ENCODE results near the gene EXOC4.
"Not testable (repeated sequence)": the region's sequence is repeated elsewhere in the genome, so short reads cannot be mapped to it uniquely, and the experiment has no call there.

The EXOC4 gene

DNA sequence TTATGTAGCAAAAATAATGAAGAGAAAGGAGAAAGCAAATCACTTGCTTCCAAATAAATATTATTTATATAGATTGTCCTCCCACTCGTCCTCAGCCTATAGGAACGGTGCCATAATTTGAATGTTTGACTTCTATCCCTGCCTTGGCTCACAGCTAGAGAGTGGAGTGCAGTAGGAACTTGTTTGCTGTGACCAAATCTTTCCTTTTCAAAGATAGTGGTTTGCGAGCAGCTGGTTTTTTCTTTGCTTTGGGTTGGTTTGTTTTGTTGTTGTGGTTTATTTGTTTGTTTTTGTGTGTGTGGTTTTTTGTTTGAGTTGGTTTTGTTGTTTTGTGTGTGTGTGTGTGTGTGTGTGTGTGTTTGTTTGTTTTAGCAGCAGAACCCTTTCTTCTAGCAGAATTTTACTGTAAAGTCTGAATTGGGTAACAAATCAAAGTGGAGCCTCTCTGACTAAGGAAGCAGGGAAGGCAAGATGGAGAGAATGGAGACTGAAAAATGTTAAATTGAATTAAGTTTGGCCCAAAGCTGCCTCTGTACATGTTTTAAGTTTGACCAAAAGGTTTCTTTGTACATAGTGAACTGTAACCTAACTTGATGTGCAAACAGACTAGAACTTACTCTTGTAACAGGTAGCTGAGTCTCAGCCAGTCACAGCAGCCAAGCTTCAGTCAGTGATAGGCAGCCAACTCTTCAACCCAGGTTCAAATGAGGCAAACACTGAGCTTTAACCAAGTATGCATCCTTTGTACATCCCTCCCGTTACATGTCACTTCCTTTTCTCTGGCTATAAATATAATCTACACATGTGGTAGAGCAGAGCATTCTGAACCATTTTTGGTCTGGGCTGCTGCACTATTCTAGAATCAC lies 724.8 kb downstream of the EXOC4 start:
- no peak for ATAC-seq
- Mint-ChIP-seq H3K27me3 (no peaks in the 10 kb centered on the region), H3K4me3 (no peak overlapping the region), H3K4me1 (no peaks in the 10 kb centered on the region), H3K9me3 (peaks cover 0 to 7% of the 10 kb centered on the region in 2 donors), H3K27ac (no peak overlapping the region)
- DNase-seq: no peak

DNA sequence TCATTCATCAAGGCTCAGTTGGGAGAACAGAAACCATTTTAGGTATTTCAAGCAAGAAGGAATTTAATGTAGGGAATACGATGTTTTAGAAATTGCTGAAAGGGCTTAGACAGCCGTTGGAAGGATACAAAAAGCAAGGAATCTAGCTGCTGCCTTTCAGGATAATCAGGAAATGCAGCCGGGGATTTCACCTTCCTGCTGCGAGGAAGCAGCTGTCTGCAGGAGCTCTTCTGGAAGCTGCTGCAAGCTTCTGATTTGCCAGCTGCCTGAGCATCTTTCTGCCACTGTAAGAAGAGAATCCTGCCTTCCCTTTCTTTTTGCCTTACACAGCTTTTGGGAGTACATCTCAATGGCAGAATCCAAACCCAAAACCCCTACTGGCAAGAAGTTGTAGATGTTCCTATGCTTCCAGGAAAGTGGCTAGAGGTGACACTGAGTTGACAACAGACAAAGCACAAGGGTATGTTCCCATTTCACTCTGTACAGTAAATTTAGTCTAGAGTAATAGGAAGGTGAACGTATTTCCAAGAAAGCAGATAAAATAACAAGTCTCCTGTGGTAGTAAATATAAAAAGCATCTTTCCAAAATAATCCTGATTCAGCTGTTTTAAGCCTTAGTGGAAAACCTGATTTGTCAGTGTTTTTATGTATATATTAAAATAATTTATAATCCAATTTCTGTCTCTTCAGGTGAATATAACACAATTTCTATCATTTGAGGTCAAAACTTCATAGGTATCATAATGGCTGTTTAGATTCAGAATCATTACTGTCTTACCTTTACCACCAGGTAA lies 725.8 kb downstream of the EXOC4 start:
- no peak for ATAC-seq
- Mint-ChIP-seq H3K4me3 (no peak overlapping the region), H3K27me3 (no peaks in the 10 kb centered on the region), H3K4me1 (no peaks in the 10 kb centered on the region), H3K9me3 (peaks cover 0 to 7% of the 10 kb centered on the region in 2 donors), H3K27ac (no peak overlapping the region)
- no peak for DNase-seq

DNA sequence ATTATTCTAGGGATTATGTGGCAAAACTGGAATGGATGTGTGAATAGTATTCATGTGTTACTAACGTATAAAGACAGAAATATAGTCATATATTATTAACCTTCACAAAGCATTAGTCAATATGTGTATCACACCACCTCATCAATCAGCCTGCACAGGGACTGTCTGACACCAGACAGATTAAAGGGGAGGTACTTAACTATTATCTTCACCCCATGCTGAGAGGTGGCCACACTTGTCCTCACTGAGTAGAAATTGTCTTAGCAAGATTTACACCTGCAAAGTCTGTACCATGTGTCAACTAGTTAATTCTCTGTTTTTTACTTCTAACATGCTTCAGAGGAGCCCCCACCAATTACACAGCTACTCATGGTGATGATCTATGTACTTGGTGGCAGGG lies 727.9 kb downstream of the EXOC4 start:
- DNase-seq: no peak
- Mint-ChIP-seq H3K27ac (no peak overlapping the region), H3K27me3 (no peaks in the 10 kb centered on the region), H3K9me3 (peaks cover 0 to 7% of the 10 kb centered on the region in 2 donors), H3K4me3 (no peak overlapping the region), H3K4me1 (no peaks in the 10 kb centered on the region)
- ATAC-seq: no peak

DNA sequence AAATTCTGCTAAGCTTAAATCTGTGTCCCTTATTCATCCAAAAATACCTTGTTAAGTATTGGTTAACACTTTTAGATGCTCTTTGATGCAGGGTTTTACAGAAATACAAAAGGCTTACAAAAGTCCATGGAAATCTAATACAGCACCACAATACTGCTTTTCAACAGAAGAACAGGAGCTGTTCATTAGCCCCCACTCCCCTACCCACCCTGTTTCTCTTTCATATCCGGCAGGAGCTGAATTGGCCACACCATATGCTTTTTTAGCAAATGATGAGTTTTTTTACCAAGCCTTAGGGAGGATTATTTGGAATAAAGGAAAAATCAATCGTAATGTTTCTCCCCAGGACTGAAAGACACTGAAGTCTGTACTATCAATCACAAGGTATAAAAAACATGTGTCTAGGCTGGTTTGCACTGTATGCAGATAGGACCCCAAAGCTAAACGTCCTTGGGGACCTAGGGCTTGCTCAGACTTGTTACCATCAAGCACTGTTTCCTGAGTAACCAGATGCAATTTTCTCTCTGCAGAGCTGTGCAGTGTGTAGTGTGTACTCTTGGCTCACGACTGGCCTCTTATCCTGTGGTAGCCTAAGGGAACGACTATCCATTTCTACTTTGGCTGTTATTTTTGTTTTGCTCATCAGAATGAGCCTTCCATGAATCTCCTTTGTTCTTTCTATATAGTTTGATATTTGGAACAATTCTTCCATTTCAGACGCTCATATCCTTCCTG lies 731.0 kb downstream of the EXOC4 start:
- peak overlapping the region in 1 of 2 donors; percentile 6 for H3K27ac Mint-ChIP-seq

DNA sequence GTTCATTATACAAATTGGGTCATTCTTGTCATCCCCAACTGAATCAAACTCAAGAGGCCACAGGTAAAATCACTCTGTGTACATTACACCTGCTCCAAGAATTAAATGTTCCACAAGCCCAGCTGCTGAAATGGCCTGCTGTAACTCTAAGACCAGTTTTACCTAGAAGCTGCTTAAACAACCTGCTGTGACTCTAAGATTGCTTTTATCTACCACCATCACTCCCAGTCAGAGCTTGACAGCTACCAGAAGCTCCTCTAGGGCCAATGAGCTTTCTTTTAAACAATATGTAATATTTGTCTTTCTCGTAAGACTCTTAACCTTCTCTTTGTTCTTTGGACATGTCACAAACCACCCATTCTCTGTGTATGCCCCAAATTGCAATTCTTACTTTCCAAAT lies 732.4 kb downstream of the EXOC4 start:
- Mint-ChIP-seq H3K27me3 (no peaks in the 10 kb centered on the region), H3K4me1 (no peaks in the 10 kb centered on the region), H3K9me3 (no peaks in the 10 kb centered on the region), H3K27ac (no peak overlapping the region), H3K4me3 (no peak overlapping the region)
- no peak for ATAC-seq
- no peak for DNase-seq

More for the DNA sequence above, 731.0 kb downstream of the EXOC4 start:
- Mint-ChIP-seq H3K4me3 (no peak overlapping the region), H3K9me3 (peaks cover 0 to 7% of the 10 kb centered on the region in 2 donors), H3K4me1 (no peaks in the 10 kb centered on the region), H3K27me3 (no peaks in the 10 kb centered on the region)
- DNase-seq (no peak), ATAC-seq (no peak)

DNA sequence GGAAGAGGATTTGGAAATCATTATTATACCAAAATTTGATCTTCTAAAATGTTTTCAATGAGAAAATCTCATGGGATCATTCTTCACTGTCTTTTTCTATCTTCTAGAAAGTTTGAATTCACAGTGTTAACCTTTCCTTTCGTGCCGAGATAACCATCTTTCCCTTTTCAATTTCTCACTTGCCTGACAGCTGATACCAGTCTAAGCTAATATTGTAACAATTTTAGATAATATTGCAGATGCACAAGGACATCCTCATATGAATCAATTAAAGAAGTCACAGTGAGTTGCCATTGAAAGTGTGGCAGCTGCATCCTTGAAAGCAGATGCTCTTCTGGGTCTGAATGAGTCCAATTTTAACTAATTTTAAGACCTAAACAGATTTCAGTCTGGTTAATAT lies 734.7 kb downstream of the EXOC4 start:
- no peaks in the 10 kb centered on the region for H3K9me3 Mint-ChIP-seq
- ATAC-seq (no peak), DNase-seq (no peak)
- H3K27me3 Mint-ChIP-seq: no peaks in the 10 kb centered on the region
- H3K4me3 Mint-ChIP-seq: no peak overlapping the region
- no peaks in the 10 kb centered on the region for H3K4me1 Mint-ChIP-seq
- no peak overlapping the region for H3K27ac Mint-ChIP-seq

DNA sequence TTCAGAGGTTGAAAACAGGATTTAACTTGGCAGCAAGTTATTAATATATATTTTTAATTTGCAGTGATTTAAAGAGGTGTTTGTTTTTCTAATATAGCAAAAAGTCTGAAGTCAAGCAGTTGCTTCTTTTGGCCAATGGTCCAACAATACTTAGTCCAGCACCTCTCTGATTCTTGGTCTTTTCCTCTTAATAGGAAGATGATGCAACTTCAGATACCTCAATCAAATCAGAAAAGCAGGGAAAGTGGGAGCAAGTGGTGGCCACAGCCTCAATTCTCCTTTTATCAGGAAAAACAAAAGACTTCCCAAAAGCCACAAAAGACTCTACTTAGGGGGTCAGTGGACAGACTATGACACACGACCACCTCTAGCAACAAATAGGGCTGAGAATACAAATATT lies 740.7 kb downstream of the EXOC4 start:
- no peaks in the 10 kb centered on the region for H3K27me3 Mint-ChIP-seq
- no peak overlapping the region for H3K4me3 Mint-ChIP-seq
- no peaks in the 10 kb centered on the region for H3K4me1 Mint-ChIP-seq
- ATAC-seq: no peak
- no peak for DNase-seq
- no peak overlapping the region for H3K27ac Mint-ChIP-seq
- H3K9me3 Mint-ChIP-seq: no peaks in the 10 kb centered on the region

DNA sequence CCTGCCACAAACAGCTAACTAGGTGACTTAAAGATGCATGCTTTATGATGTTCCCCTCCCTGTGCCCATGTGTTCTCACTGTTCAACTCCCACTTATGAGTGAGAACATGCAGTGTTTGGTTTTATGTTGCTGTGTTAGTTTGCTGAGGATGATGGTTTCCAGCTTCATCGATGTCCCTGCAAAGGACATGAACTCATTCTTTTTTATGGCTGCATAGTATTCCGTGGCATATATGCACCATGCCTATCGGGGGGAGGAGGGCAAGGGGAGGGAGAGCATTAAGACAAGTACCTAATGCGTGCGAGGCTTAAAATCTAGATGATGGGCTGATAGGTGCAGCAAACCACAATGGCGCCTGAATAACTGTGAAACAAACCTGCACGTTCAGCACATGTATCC lies 741.2 kb downstream of the EXOC4 start:
- ATAC-seq, DNase-seq, H3K9me3 Mint-ChIP-seq, H3K4me3 Mint-ChIP-seq, H3K4me1 Mint-ChIP-seq, H3K27ac Mint-ChIP-seq, H3K27me3 Mint-ChIP-seq: not testable (repeated sequence)

DNA sequence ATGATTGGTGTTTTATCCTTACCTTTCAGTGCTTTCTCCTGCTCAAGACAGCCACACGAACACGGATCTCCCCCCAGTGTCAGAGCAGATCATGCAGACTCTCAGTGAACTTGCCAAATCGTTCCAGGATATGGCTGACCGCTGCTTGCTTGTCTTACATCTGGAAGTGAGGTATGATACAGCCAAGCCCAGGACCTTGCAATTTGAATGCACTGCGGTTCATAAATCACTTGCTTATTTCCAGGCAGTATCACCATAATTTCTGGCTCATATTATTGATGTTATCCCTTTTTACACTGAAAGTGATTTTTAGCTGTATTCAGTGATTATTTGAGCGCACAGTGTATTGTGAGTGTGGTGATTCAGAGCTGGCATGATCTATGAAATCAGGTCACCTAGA lies 744.6 kb downstream of the EXOC4 start:
- no peak overlapping the region for H3K27ac Mint-ChIP-seq
- ATAC-seq: no peak
- H3K4me1 Mint-ChIP-seq: no peaks in the 10 kb centered on the region
- no peaks in the 10 kb centered on the region for H3K9me3 Mint-ChIP-seq
- H3K4me3 Mint-ChIP-seq: no peak overlapping the region
- no peaks in the 10 kb centered on the region for H3K27me3 Mint-ChIP-seq
- DNase-seq: no peak

DNA sequence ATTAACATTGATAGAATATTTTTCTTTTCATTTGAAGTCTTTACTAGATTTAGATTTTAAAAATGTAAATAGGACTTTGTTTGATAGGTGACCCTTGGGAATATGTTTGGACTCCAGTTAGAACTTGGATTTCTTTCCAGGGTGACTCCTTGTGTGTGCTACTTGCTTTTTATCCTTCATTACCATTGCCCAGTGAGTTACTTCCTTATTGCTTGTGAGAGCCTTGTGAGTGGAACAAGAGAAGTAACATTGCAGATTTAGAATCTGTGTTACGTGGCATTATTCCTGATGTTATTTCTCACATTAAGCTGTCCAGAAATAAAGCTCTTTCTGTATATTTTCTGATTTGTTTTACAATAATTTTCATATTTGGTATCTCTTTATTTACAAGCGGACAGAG lies 746.3 kb downstream of the EXOC4 start:
- DNase-seq (no peak), ATAC-seq (no peak)
- no peak overlapping the region for H3K4me3 Mint-ChIP-seq
- H3K27me3 Mint-ChIP-seq: no peaks in the 10 kb centered on the region
- H3K27ac Mint-ChIP-seq: no peak overlapping the region
- no peaks in the 10 kb centered on the region for H3K4me1 Mint-ChIP-seq
- H3K9me3 Mint-ChIP-seq: no peaks in the 10 kb centered on the region

DNA sequence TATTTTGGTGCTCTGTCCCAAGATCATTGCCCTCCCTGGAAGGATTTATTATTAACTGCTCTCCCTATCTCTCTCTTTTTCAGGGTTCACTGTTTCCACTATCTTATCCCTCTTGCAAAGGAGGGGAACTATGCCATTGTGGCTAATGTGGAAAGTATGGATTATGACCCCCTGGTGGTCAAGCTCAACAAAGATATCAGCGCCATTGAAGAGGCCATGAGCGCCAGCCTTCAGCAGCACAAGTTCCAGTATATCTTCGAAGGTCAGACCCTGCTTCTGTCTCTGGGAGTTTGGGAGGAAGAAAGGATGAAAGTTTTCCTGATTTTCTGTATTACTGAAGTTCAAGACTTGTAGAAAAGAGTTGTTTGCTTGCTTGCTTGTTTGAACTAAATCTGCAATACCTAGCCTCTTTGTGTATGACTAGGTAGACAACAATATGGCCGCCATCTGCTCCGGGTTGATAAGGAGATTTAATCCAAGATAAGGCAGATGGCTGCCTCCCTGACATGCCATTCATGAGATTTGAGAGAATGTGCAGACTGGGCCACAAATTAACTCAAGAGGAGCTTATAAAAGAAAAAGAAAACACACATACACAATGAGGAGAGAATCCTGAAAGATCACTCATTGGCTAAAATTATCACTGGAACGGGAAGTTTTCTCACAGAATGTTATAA lies 752.1 kb downstream of the EXOC4 start:
- no peaks in the 10 kb centered on the region for H3K9me3 Mint-ChIP-seq
- no peak for ATAC-seq
- no peaks in the 10 kb centered on the region for H3K4me1 Mint-ChIP-seq
- no peaks in the 10 kb centered on the region for H3K27me3 Mint-ChIP-seq
- no peak overlapping the region for H3K27ac Mint-ChIP-seq
- no peak overlapping the region for H3K4me3 Mint-ChIP-seq
- DNase-seq: no peak

DNA sequence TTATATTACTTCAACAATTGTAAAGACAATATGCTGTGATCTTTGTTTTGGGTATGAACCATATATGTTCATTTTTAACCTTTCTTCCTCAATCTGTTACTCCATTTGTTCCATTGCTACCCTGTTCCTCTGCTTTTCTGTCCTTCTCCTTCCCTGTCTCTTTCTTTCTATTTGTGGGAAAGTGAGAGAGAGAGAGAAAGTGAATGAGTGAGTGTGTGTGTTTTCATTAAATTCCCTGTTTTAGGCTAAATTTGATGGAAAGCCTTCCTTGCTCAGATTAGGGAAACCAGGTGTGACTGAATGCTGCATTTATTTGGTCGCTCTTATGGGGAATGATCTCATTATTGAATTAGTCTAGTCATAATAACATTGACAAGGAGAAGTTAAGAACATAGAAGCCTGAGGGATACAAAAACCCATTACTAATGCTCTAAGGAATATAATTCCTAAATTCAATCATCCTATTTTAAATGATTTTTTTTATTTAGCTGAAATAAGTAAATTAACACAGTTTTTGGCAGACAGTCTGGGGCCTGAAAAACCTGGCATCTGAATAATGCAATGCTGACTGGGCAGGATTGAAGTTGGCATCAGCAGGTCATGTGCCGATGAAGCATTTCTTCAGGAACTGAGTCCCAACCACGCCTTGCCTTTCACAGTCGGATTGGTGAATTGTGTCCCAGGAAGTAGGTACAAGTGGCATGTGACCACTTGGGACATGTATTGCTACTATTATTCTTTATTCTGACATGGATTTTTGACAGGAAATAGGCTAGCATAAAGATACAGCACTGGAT lies 756.6 kb downstream of the EXOC4 start:
- ATAC-seq: no peak
- Mint-ChIP-seq H3K27me3 (no peaks in the 10 kb centered on the region), H3K9me3 (no peaks in the 10 kb centered on the region), H3K4me1 (no peaks in the 10 kb centered on the region), H3K27ac (no peak overlapping the region), H3K4me3 (no peak overlapping the region)
- no peak for DNase-seq

DNA sequence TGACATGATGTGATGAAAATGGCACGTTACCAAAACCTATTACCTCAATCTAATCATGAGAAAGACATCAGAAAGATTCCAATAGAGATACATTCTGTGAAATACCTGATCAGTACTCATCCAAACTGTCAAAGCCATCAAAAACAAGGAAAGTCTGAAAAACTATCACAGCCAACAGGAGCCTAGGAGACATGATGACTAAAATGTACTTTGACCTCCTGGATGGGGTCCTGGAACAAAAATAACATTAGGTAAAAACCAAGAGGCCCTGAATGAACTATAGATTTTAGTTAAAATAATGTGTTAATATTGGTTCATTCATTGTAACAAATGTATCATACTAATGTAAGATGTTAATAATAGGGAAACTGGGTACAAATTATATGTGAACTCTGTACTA lies 760.4 kb downstream of the EXOC4 start:
- ATAC-seq: no peak
- H3K27me3 Mint-ChIP-seq: no peaks in the 10 kb centered on the region
- H3K9me3 Mint-ChIP-seq: no peaks in the 10 kb centered on the region
- no peaks in the 10 kb centered on the region for H3K4me1 Mint-ChIP-seq
- H3K27ac Mint-ChIP-seq: no peak overlapping the region
- DNase-seq: no peak
- no peak overlapping the region for H3K4me3 Mint-ChIP-seq

DNA sequence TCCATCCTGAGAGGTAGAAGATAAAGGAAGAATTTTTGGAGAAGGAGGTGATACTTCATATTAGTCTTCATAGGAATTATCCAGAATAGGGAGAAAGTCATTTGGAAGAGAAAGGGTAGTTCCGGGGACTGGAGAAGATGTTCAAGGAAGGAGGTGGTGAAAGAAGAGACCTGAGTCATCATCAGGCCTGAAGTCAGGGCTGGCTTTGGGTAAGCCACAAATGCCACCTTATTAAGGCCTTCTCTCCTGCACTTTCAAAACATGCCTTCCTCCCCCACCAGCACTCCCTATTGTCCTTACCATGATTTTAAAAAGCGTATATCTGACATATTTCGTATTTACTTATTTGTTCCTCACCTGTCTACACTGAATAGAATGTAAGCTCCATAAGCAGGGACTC lies 762.1 kb downstream of the EXOC4 start:
- ATAC-seq: no peak

More for the DNA sequence above, 762.1 kb downstream of the EXOC4 start:
- Mint-ChIP-seq H3K27me3 (no peaks in the 10 kb centered on the region), H3K27ac (no peak overlapping the region), H3K9me3 (no peaks in the 10 kb centered on the region), H3K4me3 (no peak overlapping the region), H3K4me1 (no peaks in the 10 kb centered on the region)
- DNase-seq: no peak

Measured in stimulated activated naive CD8-positive, alpha-beta T cell treated with anti-CD3 and anti-CD28 coated beads, Interleukin-15, amount 100 ng/mL, for 72 hours (primary cell).